K562 (cell line): ENCODE results near the gene UPF2. TPM values are rescaled to one million over a fixed set of nuclear protein-coding genes. Genes with fewer than 3 reads are reported as not detected.

Experiments
- BRD4 ChIP-seq: fragments of 200-600 bp; sonication (generic); IDR thresholded peaks from 2 replicates; pipeline ENCODE4 v1.6.1; 2017; ENCODE audit warnings: inconsistent platforms
- CREB1 ChIP-seq, 2 experiments: sonication (generic) in 1 of 2; formaldehyde crosslinking in 1 of 2; IDR thresholded peaks; 2 replicates each; pipeline versions ENCODE4 v1.6.1 to v1.8.0; 2012 to 2022; ENCODE audit warnings: inconsistent platforms in 1 of 2, mild to moderate bottlenecking in 1 of 2, missing genetic modification reagents in 1 of 2, moderate library complexity in 1 of 2
- ELF1 ChIP-seq: fragments of 200-800 bp; sonication (Bioruptor generic); IDR thresholded peaks from 2 replicates; pipeline ENCODE4 v1.6.1; 2016; ENCODE audit warnings: missing genetic modification characterization, missing compliant biosample characterization
- FOXM1 ChIP-seq, 2 experiments: fragments of 450-650 bp in 1 of 2; sonication (generic) in 1 of 2; formaldehyde crosslinking in 1 of 2; IDR thresholded peaks; 2 replicates each; pipeline versions ENCODE4 v1.6.1 to v1.9.0; 2017 to 2022; ENCODE audit warnings: low read depth in 2 of 2, mild to moderate bottlenecking in 2 of 2, missing genetic modification reagents in 1 of 2, moderate library complexity in 1 of 2
- HNRNPL ChIP-seq: fragments of 200-400 bp; formaldehyde crosslinking; IDR thresholded peaks from 2 replicates; pipeline ENCODE4 v1.6.1; 2017; ENCODE audit warnings: low read depth, mild to moderate bottlenecking, low read length
- ILF3 ChIP-seq: fragments of 450-650 bp; IDR thresholded peaks from 2 replicates; pipeline ENCODE4 v1.6.1; 2018; ENCODE audit warnings: antibody characterized with exemption, mild to moderate bottlenecking, moderate library complexity, borderline replicate concordance
- KLF10 ChIP-seq: fragments of 250-450 bp; sonication (Bioruptor Pico); IDR thresholded peaks from 2 replicates; pipeline ENCODE4 v1.6.1; 2021; ENCODE audit warnings: matching md5 sums
- MTA3 ChIP-seq: fragments of 450-650 bp; formaldehyde crosslinking; IDR thresholded peaks from 2 replicates; pipeline ENCODE4 v1.6.1; 2017; ENCODE audit warnings: mild to moderate bottlenecking, borderline replicate concordance
- MYC ChIP-seq, 2 experiments: fragments of 250-450 bp in 1 of 2; sonication (Bioruptor Pico) in 1 of 2; IDR thresholded peaks; 2 replicates each; pipeline versions ENCODE4 v1.5.1 to v1.6.1; 2012 to 2021; ENCODE audit warnings: low read depth in 2 of 2, borderline replicate concordance in 1 of 2, improper control_type of control experiment in 1 of 2, low read length in 1 of 2, mild to moderate bottlenecking in 1 of 2, moderate library complexity in 1 of 2
- MYNN ChIP-seq, 2 experiments: sonication (generic); formaldehyde crosslinking in 1 of 2; IDR thresholded peaks; 2 replicates each; pipeline versions ENCODE4 v1.5.0 to v1.6.1; 2016 to 2020; ENCODE audit warnings: antibody characterized with exemption in 1 of 2, missing genetic modification reagents in 1 of 2
- POLR2G ChIP-seq: fragments of 200-400 bp; formaldehyde crosslinking; IDR thresholded peaks from 2 replicates; pipeline ENCODE4 v1.6.1; 2017; ENCODE audit warnings: low read depth, mild to moderate bottlenecking, antibody characterized with exemption, low read length, moderate library complexity
- PRDM10 ChIP-seq: fragments of 450-650 bp; IDR thresholded peaks from 2 replicates; pipeline ENCODE4 v1.6.1; 2018; ENCODE audit not compliant: partially characterized antibody
- SMARCB1 ChIP-seq: IDR thresholded peaks from 2 replicates; pipeline ENCODE4 v1.6.1; 2011; ENCODE audit warnings: improper control_type of control experiment, low read depth; ENCODE audit not compliant: insufficient read length
- STAG1 ChIP-seq: sonication (generic); formaldehyde crosslinking; IDR thresholded peaks from 2 replicates; pipeline ENCODE4 v1.5.0; 2020; ENCODE audit warnings: missing genetic modification reagents, borderline replicate concordance
- ZBED1 ChIP-seq: IDR thresholded peaks from 2 replicates; pipeline ENCODE4 v1.6.1; 2014
- ZNF140 ChIP-seq: fragments of 250-450 bp; sonication (Bioruptor Pico); IDR thresholded peaks from 2 replicates; pipeline ENCODE4 v1.8.0; 2021; ENCODE audit warnings: moderate library complexity, mild to moderate bottlenecking, inconsistent platforms
- ZNF780A ChIP-seq: fragments of 250-450 bp; sonication (Bioruptor Pico); IDR thresholded peaks from 2 replicates; pipeline ENCODE4 v1.5.0; 2021; ENCODE audit warnings: mild to moderate bottlenecking
- polyA plus RNA-seq, 8 experiments: library from polyadenylated mRNA; depleted of rRNA in 4 of 8; stranded (reverse) in 5 of 8; unstranded in 3 of 8; fragments of >200 nt; fragmentation: Nextera tagmentation in 2 of 8; fragmentation: Illumina TruSeq in 1 of 8; extraction: Ambion mirVana in 2 of 8; extraction: Trizol in 1 of 8; gene quantifications; 2 replicates each; pipeline versions ENCODE4 v1.2.1 to v1.2.3, GENCODE V29; 2011 to 2014; ENCODE audit warnings: inconsistent platforms in 1 of 8, missing spikeins in 1 of 8
- total RNA-seq, 7 experiments: library from RNA; depleted of rRNA in 6 of 7; stranded (reverse); fragments of >200 nt in 6 of 7; fragmentation: Illumina TruSeq in 2 of 7; extraction: Trizol in 2 of 7; gene quantifications; 2 replicates each; pipeline versions ENCODE4 v1.2.1 to v1.2.3, GENCODE V29; 2011 to 2021; ENCODE audit warnings: low replicate concordance in 1 of 7
- TF ChIP-seq, protein P1 (sequence below), 2 experiments: fragments of 450-650 bp in 1 of 2; IDR thresholded peaks; 2 replicates each; pipeline ENCODE4 v1.6.1; 2011 to 2017; ENCODE audit warnings: low read depth in 2 of 2, antibody characterized with exemption in 1 of 2, borderline replicate concordance in 1 of 2, low read length in 1 of 2, mild to moderate bottlenecking in 1 of 2, mixed read lengths in 1 of 2; ENCODE audit not compliant: control insufficient read depth in 1 of 2

UPF2 gene
- total and polyA plus RNA-seq, 9 of the 15 experiments (the other 6 are each of a cell fraction or from before 2014, with no cell fraction given): 13.9 to 37.7 (median 23.7) TPM

GRCh38 chr10:11891776-11892486 is 150.7 kb downstream of the UPF2 start (continued):
- TF ChIP-seq CREB1 (IDR thresholded peaks at IDR 0.05) (peak; percentile 60), CREB1 (CRISPR knock-in tag; IDR thresholded peaks at IDR 0.05) (no peak), PRDM10 (no peak), FOXM1 (IDR thresholded peaks at IDR 0.05; ENCODE audit: low read depth) (no peak), FOXM1 (CRISPR knock-in tag; IDR thresholded peaks at IDR 0.05; ENCODE audit: low read depth) (no peak), HNRNPL (no peak), MTA3 (no peak), ELF1 (no peak), ZNF780A (no peak), ZNF140 (CRISPR knock-in tag) (no peak), KLF10 (CRISPR knock-in tag) (no peak), ILF3 (no peak), ZBED1 (0 out of 2 replicates have a peak, but pooled peaks have one; percentile 15), STAG1 (no peak), MYNN (IDR thresholded peaks at IDR 0.05) (no peak), MYNN (CRISPR knock-in tag; IDR thresholded peaks at IDR 0.05) (no peak), BRD4 (no peak), SMARCB1 (no peak), POLR2G (0 out of 2 replicates have a peak, but pooled peaks have one; percentile 16), MYC (IDR thresholded peaks at IDR 0.05; ENCODE audit: low read depth, low read length) (no peak), MYC (CRISPR knock-in tag; IDR thresholded peaks at IDR 0.05; ENCODE audit: borderline replicate concordance, low read depth) (no peak)
- TF ChIP-seq, protein P1, sequence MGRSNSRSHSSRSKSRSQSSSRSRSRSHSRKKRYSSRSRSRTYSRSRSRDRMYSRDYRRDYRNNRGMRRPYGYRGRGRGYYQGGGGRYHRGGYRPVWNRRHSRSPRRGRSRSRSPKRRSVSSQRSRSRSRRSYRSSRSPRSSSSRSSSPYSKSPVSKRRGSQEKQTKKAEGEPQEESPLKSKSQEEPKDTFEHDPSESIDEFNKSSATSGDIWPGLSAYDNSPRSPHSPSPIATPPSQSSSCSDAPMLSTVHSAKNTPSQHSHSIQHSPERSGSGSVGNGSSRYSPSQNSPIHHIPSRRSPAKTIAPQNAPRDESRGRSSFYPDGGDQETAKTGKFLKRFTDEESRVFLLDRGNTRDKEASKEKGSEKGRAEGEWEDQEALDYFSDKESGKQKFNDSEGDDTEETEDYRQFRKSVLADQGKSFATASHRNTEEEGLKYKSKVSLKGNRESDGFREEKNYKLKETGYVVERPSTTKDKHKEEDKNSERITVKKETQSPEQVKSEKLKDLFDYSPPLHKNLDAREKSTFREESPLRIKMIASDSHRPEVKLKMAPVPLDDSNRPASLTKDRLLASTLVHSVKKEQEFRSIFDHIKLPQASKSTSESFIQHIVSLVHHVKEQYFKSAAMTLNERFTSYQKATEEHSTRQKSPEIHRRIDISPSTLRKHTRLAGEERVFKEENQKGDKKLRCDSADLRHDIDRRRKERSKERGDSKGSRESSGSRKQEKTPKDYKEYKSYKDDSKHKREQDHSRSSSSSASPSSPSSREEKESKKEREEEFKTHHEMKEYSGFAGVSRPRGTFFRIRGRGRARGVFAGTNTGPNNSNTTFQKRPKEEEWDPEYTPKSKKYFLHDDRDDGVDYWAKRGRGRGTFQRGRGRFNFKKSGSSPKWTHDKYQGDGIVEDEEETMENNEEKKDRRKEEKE (IDR thresholded peaks at IDR 0.05; ENCODE audit: borderline replicate concordance in 1 of 2, control insufficient read depth in 1 of 2, low read depth in 2 of 2, low read length in 1 of 2): no peak; a peak in 1 of 4 replicates
